CD4-positive, alpha-beta T cell treated with Interleukin-6 at 100 ng/mL for 8 hours (primary cell): ENCODE results near the gene PLK3.
A peak's percentile ranks its signal among the peaks of the same experiment; 100 is the strongest.
"Not testable (repeated sequence)": the region's sequence is repeated elsewhere in the genome, so short reads cannot be mapped to it uniquely, and the experiment has no call there.

ENCODE experiments used
- DNase-seq: peaks from one replicate; pipeline ENCODE4 v3.0.0-alpha.2; 2020; ENCODE audit warnings: mixed read lengths, low spot score

The PLK3 gene

DNA sequence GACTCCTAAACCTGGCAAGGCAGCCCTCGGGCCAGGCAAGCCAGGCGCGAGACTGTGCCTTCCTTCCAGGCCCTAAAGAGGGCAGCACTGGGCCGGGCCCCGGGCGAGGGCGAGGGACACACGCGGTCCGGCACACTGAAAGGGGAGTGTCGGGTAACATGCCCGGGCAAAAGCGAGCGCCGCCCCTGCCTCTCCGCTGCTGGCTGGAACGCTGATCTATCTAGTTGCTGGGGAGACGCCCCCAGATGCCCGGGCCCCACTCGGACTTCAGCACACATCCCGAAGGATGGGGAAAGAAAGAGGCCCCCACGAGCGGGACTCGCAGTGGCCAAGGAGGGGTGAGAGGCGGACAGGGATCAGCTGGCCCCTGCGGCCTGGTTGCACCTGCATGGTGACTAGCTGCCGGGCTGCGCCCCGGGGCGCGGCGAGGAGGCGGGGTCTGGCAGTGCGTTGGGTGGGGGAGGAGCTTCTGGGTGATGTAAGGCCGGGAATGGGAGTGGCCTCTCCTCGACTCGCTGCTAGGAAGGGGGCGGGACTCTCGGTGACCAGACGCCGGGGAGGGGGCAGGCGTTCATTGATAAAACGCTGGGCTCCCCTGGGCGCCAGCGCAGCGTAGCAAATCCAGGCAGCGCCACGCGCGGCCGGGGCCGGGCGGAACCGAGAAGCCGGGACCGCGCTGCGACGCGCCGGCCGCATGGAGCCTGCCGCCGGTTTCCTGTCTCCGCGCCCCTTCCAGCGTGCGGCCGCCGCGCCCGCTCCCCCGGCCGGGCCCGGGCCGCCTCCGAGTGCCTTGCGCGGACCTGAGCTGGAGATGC, at the start of gene PLK3:
Gene PLK3 (plus strand): TSS at position 608 of the 815 bp plus-strand sequence. CDS start 87 bp downstream, at position 695.
- peak; percentile 99 for DNase-seq

DNA sequence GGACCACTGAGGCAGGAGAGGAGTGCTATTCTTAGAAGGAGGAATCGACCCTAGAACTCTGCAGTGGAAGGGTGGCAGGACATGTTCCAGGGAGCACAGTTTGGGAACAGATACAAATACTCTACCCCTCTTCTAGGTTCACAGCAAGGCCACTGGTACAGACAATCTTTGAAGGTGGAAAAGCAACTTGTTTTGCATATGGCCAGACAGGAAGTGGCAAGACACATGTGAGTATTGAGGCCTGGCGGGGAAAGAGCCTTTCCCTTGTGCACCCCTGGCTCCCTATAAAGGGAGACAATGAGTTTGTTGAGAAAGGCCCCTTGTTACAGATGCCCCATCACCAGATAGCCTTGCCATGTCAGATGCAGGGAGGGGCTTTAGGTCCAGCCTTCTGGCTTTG, 42.8 kb upstream of the PLK3 start:
- no peak for DNase-seq

DNA sequence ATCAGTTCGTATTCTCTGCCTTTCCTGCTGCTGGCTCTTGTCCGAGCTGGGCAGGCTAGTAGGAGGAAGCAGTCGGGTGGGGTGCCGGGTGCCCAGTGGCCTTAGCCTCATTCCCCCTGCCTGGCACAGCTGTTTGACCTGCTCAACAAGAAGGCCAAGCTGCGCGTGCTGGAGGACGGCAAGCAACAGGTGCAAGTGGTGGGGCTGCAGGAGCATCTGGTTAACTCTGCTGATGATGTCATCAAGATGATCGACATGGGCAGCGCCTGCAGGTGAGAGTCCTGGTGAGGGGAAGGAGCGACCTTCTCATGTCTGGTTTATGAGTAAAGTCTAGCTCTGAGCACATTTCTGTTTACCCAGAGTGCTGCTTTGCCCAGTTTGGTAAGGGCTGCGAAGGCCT, 41.1 kb upstream of the PLK3 start:
- DNase-seq = no peak

DNA sequence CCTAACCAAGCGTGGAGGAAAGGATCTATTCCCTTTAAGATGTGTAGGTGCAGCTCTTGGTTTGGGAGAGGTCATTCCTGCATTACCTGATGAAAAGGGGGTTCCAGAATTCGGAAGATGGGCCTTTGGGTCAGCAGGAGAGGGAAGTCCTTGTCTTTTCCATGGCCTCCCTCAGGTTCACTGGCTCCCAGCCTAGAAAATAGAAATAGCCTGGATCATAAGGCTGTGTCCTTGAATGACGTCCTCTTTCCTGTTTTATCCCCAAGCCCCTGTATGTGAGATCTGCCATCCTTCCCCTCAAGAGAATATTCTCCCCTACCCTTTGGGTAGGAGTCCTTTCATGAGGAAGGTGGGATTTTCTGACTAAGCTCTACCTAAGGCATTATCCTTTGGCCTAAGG, 39.3 kb upstream of the PLK3 start:
- DNase-seq = no peak

DNA sequence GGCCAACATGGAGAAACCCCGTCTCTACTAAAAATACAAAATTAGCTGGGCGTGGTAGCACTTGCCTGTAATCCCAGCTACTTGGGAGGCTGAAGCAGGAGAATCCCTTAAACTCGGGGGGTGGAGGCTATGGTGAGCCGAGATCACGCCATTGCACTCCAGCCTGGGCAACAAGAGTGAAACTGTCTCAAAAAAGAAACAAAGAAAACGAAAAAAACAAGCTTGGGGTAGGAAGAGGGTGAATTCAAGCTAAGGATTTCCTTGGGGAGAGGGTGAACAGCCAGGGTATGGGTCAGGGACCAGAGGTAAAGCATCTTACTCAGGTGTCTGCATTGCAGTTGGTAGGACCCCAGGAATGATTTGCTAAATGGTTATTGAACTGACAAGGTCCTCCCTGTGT, 33.8 kb upstream of the PLK3 start:
- DNase-seq = not testable (repeated sequence)

GRCh38 chr1:44775078-44775929, 24.9 kb upstream of the PLK3 start, which contains the start of gene RPS8:
Gene RPS8 (plus strand): TSS chr1:44775540. CDS start chr1:44775597, 57 bp downstream.
- peak; percentile 88 for DNase-seq

GRCh38 chr1:44775930-44776729, 24.0 kb upstream of the PLK3 start:
- DNase-seq = no peak

DNA sequence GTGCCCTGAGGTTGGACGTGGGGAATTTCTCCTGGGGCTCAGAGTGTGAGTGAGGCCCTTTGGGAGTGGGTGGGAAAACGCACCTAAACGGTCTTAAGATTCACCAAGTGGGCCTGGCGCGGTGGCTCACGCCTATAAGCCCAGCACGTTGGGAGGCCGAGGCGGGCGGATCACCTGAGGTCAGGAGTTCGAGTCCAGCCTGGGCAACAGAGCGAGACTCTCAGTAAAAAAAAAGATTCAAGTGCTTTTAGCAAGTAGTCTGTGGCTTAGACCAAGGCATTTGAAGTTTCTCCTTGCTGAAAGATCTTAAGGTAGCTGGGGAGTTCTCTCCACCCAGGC, 23.5 kb upstream of the PLK3 start:
- no peak for DNase-seq

- no peak for DNase-seq
Observed at GRCh38 chr1:44777547-44777946, 22.6 kb upstream of the PLK3 start.

DNA sequence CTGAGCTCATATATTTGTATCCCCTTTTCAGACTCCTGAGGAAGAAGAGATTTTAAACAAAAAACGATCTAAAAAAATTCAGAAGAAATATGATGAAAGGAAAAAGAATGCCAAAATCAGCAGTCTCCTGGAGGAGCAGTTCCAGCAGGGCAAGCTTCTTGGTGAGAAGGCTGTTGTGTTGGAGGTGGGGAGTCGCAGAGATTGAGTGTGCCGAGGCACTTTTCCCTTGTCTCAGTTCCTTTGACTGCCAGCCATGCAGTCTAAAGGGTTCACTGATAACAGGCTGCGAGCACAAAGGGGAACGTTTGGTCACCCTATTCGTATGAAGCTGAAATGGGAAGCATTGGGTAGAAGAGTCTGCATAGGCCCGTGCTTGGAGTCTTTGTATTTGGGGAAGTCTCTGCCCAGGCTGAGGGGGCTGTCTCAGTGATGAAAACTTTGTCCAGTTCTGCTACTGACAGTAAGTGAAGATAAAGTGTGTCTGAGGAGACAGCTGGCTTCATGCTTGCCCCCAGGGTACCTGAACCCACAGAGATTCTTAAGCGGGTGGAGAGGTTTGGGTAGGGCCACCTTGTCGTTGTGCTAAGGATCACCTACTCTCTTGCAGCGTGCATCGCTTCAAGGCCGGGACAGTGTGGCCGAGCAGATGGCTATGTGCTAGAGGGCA, 22.1 kb upstream of the PLK3 start:
- DNase-seq = no peak

GRCh38 chr1:44778705-44779576, 21.2 kb upstream of the PLK3 start:
- DNase-seq = no peak

DNA sequence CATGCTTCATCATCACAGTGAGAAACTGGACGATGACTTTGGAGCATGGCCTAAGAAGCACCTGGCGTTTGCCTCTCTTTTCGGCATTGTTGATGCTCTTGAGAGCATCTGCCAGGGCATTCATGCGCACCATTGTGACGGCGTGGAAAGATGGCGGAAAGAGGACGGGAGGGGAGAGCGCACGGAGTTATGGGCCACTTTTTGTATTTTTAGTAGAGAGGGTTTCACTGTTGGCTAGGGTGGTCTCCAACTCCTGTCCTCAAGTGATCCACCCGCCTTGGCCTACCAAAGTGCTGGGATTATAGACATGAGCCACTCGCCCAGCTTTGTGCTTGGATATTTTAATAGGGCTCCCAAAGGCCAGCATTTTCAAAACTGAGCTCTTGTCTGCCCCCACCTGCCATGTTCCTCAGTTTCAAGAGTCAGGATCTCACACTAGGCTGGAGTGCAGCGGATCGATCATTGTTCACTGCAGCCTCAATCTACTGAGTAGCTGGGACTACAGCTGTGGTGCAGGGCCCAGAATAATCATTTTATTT, 19.5 kb upstream of the PLK3 start:
- DNase-seq = no peak

- no peak for DNase-seq
Observed at GRCh38 chr1:44783697-44784093, 16.5 kb upstream of the PLK3 start.

DNA sequence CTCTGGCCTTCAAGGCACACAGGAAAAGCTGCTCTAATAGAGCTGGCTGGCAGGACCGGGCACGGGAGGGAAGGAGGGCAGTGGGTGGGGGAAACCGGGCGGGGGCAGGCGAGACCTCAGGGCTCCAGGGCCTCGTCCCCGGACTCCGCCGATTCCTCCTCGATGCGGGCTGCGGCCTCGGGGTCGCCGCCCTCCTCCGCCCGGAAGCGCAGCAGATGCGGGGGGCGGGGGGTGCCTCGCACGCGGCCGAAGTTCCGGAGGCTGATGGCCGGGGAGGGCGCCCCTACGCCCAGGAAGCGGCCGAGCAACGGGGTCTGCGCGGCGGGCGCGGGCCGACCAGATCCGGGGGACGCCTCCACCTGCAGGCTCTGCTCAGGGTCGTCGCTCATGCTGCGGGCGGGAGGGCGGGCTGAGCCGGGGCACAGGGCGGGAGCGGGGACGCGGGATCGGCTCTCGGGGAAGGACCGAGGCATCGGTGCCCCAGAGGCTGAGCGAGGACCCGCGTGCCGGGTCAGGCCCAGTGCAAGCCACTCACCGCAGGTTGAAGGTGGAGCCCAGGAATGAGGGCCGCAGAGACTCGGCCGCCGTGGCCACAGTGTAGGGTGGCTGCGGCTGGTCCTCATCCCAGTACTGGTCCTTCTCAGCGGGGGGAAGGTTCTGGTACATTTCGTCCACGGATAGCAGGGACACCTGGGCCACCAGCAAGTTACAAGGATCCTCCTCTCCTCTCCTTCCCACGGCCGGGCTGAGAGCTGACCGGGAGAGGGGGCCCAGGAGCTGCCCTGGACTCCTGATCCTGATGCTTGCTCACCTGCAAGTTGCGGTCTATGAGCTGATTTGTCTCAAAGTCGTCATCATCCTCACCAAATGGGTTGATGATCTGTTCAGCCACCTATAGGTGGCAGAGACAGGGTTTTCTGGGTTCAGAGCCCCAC, 15.8 kb upstream of the PLK3 start:
- no peak for DNase-seq

- DNase-seq = no peak
Observed at GRCh38 chr1:44785029-44785380, 15.2 kb upstream of the PLK3 start.

DNA sequence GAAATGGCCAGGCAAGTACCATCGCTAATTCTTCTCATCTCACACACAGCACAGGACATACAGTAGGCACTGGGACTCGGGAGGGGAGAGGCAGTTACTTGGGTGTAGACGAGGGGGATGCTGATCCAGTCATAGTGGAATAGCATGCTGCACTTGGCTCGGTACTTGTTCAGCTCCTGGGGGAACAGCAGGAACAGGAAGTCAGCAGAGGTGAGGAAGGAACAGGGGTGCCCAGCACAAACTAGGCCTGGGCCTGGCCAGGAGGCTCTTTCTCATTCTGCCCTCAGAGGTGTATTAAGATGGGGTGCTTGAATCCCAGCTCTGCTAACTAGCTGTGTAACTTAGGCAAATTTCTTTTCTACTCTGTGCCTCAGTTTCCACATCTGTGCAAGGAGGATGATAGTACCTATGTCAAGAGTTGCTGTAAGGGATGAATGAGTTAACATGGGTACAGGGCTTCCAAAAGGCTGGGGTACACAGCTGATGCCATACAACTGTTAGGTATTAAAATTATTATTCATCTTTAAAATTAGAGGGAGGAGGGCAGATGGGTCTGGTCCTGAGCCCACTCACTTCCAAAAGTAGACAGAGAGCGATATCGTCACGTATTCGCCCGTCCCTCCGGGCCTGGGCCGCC, 14.6 kb upstream of the PLK3 start:
- no peak for DNase-seq

DNA sequence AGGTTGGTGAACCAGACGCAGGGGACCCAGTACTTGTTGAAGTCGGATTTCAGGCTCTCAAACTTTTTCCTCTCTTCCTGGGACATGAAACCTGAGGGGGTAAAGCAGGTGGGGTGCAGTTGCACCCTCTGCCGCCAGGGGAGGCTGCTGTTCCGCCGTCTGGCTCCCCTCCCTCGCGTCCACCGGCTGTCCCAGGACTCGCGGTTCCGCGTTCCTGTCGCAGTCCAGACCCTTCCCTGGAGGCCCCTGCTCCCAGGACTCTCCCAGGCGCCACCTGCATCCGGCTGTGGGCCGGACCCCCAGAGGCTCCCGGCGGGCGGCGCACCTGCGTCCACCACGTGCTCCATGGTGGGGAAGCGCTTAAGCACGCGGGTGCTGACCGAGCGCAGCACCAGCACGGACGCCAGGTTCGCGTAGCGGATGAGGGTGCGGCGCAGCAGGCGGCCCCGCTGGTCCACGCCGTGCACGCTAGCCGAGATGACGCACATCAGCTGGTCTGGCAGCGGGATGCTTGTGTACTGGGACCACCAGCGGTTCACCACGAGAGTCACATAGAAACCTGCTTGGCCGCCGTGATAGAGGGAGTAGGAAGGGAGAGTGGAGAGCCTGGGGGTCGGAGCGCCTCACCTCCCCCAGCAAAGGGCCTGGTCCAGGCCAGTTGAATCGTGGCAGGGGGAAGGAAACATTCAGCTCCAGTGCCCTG, 13.9 kb upstream of the PLK3 start:
- DNase-seq = peak; percentile 73

DNA sequence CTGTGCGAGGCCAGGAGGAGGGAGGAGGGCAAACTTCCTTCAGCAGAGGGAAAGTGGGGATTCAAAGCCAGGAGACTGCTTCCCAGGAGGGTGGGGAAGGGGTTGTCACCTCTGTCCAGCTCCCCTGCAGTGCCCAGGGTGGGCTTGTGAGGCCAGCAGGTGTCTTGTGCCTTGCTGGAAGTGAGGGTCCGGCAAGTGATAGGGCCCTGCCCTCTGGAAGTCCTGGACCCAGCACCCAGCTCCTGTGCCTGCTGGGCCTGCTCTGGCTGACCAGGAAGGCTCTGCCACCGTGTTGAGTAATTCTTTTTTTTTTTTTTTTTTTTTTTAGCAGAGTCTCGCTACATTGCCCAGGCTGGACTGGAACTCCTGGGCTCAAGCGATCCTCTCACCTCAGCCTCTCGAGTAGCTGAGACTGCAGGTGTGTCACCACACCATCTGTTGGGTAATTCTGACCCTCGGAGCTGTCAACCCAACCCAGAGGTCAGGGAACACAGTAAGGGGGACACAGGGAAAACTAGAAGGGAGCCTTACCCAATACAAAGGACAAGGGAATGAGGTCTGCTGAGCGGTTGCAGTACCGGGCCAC, 13.2 kb upstream of the PLK3 start:
- no peak for DNase-seq
